GM23248 (cell line): Measurements from ENCODE around the gene ZNF574. TPM values are rescaled to one million over a fixed set of nuclear protein-coding genes. Genes with fewer than 3 reads are reported as not detected.

Experiments
- DNase-seq: peaks from one replicate; pipeline ENCODE4 v3.0.0-alpha.2; 2015
- H2AFZ ChIP-seq: fragments of 200-600 bp; sonication (generic); 2 replicates; pipeline ENCODE4 v1.6.1; 2016; ENCODE audit warnings: antibody characterized with exemption
- H3F3A ChIP-seq: fragments of 200-600 bp; sonication (generic); 2 replicates; pipeline ENCODE4 v1.6.1; 2016; ENCODE audit warnings: mild to moderate bottlenecking, antibody characterized with exemption, mixed run types; ENCODE audit not compliant: insufficient read depth
- H3K27ac ChIP-seq: fragments of 200-600 bp; sonication (generic); 2 replicates; pipeline ENCODE4 v1.5.1; 2016; ENCODE audit warnings: mild to moderate bottlenecking
- H3K27me3 ChIP-seq: fragments of 200-600 bp; sonication (generic); replicated peaks from 2 replicates; pipeline ENCODE4 v1.6.1; 2016; ENCODE audit warnings: mild to moderate bottlenecking; ENCODE audit not compliant: insufficient read depth
- H3K36me3 ChIP-seq: fragments of 200-600 bp; sonication (generic); 2 replicates; pipeline ENCODE4 v1.6.1; 2016; ENCODE audit warnings: low read depth, mild to moderate bottlenecking
- H3K4me1 ChIP-seq: fragments of 200-600 bp; sonication (generic); 2 replicates; pipeline ENCODE4 v1.6.1; 2016; ENCODE audit warnings: mild to moderate bottlenecking; ENCODE audit not compliant: insufficient read depth
- H3K4me2 ChIP-seq: fragments of 200-600 bp; sonication (generic); one replicate; pipeline ENCODE4 v1.6.1; 2016; ENCODE audit warnings: mild to moderate bottlenecking; ENCODE audit not compliant: unreplicated experiment
- H3K4me3 ChIP-seq: fragments of 200-600 bp; sonication (generic); 2 replicates; pipeline ENCODE4 v1.5.1; 2016; ENCODE audit warnings: mild to moderate bottlenecking
- H3K79me2 ChIP-seq: fragments of 200-600 bp; sonication (generic); 2 replicates; pipeline ENCODE4 v1.6.1; 2016; ENCODE audit warnings: mild to moderate bottlenecking; ENCODE audit not compliant: insufficient read depth
- H3K9ac ChIP-seq: fragments of 200-600 bp; sonication (generic); 2 replicates; pipeline ENCODE4 v1.6.1; 2016; ENCODE audit warnings: mild to moderate bottlenecking
- H3K9me2 ChIP-seq: fragments of 200-600 bp; sonication (generic); 2 replicates; pipeline ENCODE4 v1.6.1; 2016; ENCODE audit warnings: mixed run types, mild to moderate bottlenecking, moderate library complexity; ENCODE audit not compliant: insufficient read depth
- H3K9me3 ChIP-seq: fragments of 200-600 bp; sonication (generic); one replicate; pipeline ENCODE4 v1.6.1; 2017; ENCODE audit warnings: low read depth
- H4K20me1 ChIP-seq: fragments of 200-600 bp; sonication (generic); 2 replicates; pipeline ENCODE4 v1.6.0; 2016; ENCODE audit not compliant: insufficient read depth
- EZH2 ChIP-seq: fragments of 200-600 bp; sonication (generic); IDR thresholded peaks from 2 replicates; pipeline ENCODE4 v1.6.1; 2018; ENCODE audit warnings: antibody characterized with exemption, mild to moderate bottlenecking; ENCODE audit not compliant: insufficient read depth, poor library complexity, severe bottlenecking
- EZH2phosphoT487 ChIP-seq: fragments of 200-600 bp; sonication (generic); IDR thresholded peaks from 2 replicates; pipeline ENCODE4 v1.6.1; 2018; ENCODE audit warnings: antibody characterized with exemption, moderate library complexity, mild to moderate bottlenecking, low read depth; ENCODE audit not compliant: insufficient read depth
- WGBS, 2 experiments: methylation state at CpG; one replicate each; pipeline ENCODE4 v1.1.6; 2015 to 2017; ENCODE audit warnings: low lambda C conversion rate in 2 of 2, low coverage in 1 of 2; ENCODE audit errors: missing lambda C conversion rate in 2 of 2; 5-methylcytosine and 5-hydroxymethylcytosine counted together
- in situ Hi-C: fragments of 300-500 bp; cut with MboI; formaldehyde crosslinking; loops from 2 replicates; pipeline ENCODE4 v1.15.0; 2020
- polyA plus RNA-seq: library from polyadenylated mRNA; unstranded; fragments of >200 nt; fragmentation: Nextera tagmentation; extraction: Ambion mirVana; gene quantifications from 2 replicates; pipeline ENCODE4 v1.2.1, GENCODE V29; 2016
- total RNA-seq: library from RNA; depleted of rRNA; stranded (reverse); fragments of >200 nt; shearing (Covaris generic); gene quantifications from 2 replicates; pipeline ENCODE4 v1.2.3, GENCODE V29; 2014

ZNF574 gene
- total and polyA plus RNA-seq, 2 experiments from 2014 or later: 14.8 to 19.5 TPM

GRCh38 chr19:42075364-42075615 lies 676 bp upstream of the ZNF574 start:
- H2AFZ ChIP-seq: peak overlapping the region; percentile 84
- no peaks in the 10 kb centered on the region for H3F3A ChIP-seq
- peaks cover 10% of the 10 kb centered on the region for H3K4me1 ChIP-seq
- no peaks in the 10 kb centered on the region for H3K9me3 ChIP-seq
- in situ Hi-C loops: no loop called here
- H3K4me2 ChIP-seq: peak overlapping the region; percentile 83
- peak overlapping the region; percentile 91 for H3K27ac ChIP-seq
- TF ChIP-seq EZH2phosphoT487 (no peak), EZH2 (no peak)
- H3K9ac ChIP-seq: peak overlapping the region; percentile 95
- H3K4me3 ChIP-seq: peak overlapping the region; percentile 82
- no peaks in the 10 kb centered on the region for H3K9me2 ChIP-seq
- H4K20me1 ChIP-seq: no peaks in the 10 kb centered on the region
- H3K27me3 ChIP-seq: no peaks in the 10 kb centered on the region
- DNase-seq: no peak
- no peaks in the 10 kb centered on the region for H3K36me3 ChIP-seq
- 1 to 3% methylated on average over 3 of the region's 3 CpGs for WGBS, 2 experiments
- H3K79me2 ChIP-seq: peaks cover 43% of the 10 kb centered on the region

- no peaks in the 10 kb centered on the region for H3K27me3 ChIP-seq
- in situ Hi-C loops: no loop called here
- H3F3A ChIP-seq: no peaks in the 10 kb centered on the region
- H3K4me1 ChIP-seq: peaks cover 10% of the 10 kb centered on the region
- TF ChIP-seq EZH2phosphoT487 (no peak), EZH2 (no peak)
- H3K27ac ChIP-seq: peak overlapping the region; percentile 45; the same call in 1 of the 2 replicates
- 1 to 2% methylated on average over 9 to 33 of the region's 33 CpGs for WGBS, 2 experiments
- peak overlapping the region; percentile 94 for H3K9ac ChIP-seq
- peak overlapping the region; percentile 39 for H2AFZ ChIP-seq
- H3K4me2 ChIP-seq: peak overlapping the region; percentile 98
- 0 out of 2 replicates have a peak, but pooled peaks cover 5% of the 10 kb centered on the region for H3K36me3 ChIP-seq
- H3K9me3 ChIP-seq: no peaks in the 10 kb centered on the region
- H3K79me2 ChIP-seq: peaks cover 55% of the 10 kb centered on the region
- no peak for DNase-seq
- no peaks in the 10 kb centered on the region for H3K9me2 ChIP-seq
- no peaks in the 10 kb centered on the region for H4K20me1 ChIP-seq
- H3K4me3 ChIP-seq: peak overlapping the region; percentile 99
Observed at GRCh38 chr19:42076380-42076944, 496 bp downstream of the ZNF574 start.

- Histone ChIP-seq H3K4me2 (no peak overlapping the region), H3F3A (no peaks in the 10 kb centered on the region), H4K20me1 (no peaks in the 10 kb centered on the region), H3K9ac (no peak overlapping the region), H3K36me3 (0 out of 2 replicates have a peak, but pooled peaks cover 6% of the 10 kb centered on the region), H3K27ac (no peak overlapping the region), H3K4me3 (peak overlapping the region; percentile 99; the same call in 1 of the 2 replicates), H3K4me1 (peaks cover 10% of the 10 kb centered on the region), H3K9me2 (no peaks in the 10 kb centered on the region), H3K9me3 (no peaks in the 10 kb centered on the region), H3K27me3 (no peaks in the 10 kb centered on the region), H2AFZ (no peak overlapping the region), H3K79me2 (peaks cover 69% of the 10 kb centered on the region)
- 100% methylated on average over 1 of the region's 1 CpG for WGBS, 2 experiments
- in situ Hi-C loops: no loop called here
- TF ChIP-seq EZH2phosphoT487 (no peak), EZH2 (no peak)
- no peak for DNase-seq
Observed at GRCh38 chr19:42078058-42078457, 2.1 kb downstream of the ZNF574 start.

- Histone ChIP-seq H4K20me1 (no peaks in the 10 kb centered on the region), H3K9ac (no peak overlapping the region), H3K4me2 (no peak overlapping the region), H3K4me3 (no peak overlapping the region), H3K27ac (no peak overlapping the region), H3K9me3 (no peaks in the 10 kb centered on the region), H3F3A (no peaks in the 10 kb centered on the region), H3K27me3 (no peaks in the 10 kb centered on the region), H2AFZ (no peak overlapping the region), H3K4me1 (peaks cover 10% of the 10 kb centered on the region), H3K9me2 (no peaks in the 10 kb centered on the region), H3K79me2 (peaks cover 69% of the 10 kb centered on the region), H3K36me3 (0 out of 2 replicates have a peak, but pooled peaks cover 6% of the 10 kb centered on the region)
- no peak for TF ChIP-seq EZH2phosphoT487
- TF ChIP-seq EZH2: no peak
- WGBS, 2 experiments: 60 to 61% methylated on average over 14 to 15 of the region's 15 CpGs
- DNase-seq: peak; percentile 28
- in situ Hi-C loops: no loop called here
Observed at GRCh38 chr19:42078538-42079275, 2.7 kb downstream of the ZNF574 start.
